HG03066 (cell line): Measurements from ENCODE around the gene GPX7.

Experiments used
- ATAC-seq: cut with Tn5 transposase; IDR thresholded peaks from one replicate; pipeline ENCODE4 v1.9.1; 2021; ENCODE audit warnings: low read depth; ENCODE audit not compliant: unreplicated experiment

Gene GPX7

GRCh38 chr1:52627028-52627427, 24.9 kb downstream of the GPX7 start:
- no peak for ATAC-seq

- no peak for ATAC-seq
These were observed 26.6 kb downstream of the GPX7 start for GRCh38 chr1:52628614-52629324.

DNA sequence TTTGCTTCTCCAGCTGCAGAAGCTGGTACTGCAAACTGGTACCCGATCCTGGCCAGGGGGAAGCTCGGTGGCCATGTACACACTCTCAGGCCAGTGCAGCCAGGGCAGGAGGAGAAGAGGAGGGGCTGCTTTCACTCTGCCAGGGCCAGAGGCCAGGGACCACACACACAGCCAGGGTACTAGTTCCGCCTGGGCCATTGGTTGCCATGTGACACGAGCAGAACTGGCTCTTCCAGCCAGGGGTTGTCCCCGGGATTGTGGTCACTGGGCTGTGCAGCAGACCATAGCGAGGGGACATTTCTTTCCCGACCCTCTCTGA, 27.1 kb downstream of the GPX7 start:
- ATAC-seq, result no peak

GRCh38 chr1:52629667-52630066, 27.5 kb downstream of the GPX7 start:
- ATAC-seq, result no peak

DNA sequence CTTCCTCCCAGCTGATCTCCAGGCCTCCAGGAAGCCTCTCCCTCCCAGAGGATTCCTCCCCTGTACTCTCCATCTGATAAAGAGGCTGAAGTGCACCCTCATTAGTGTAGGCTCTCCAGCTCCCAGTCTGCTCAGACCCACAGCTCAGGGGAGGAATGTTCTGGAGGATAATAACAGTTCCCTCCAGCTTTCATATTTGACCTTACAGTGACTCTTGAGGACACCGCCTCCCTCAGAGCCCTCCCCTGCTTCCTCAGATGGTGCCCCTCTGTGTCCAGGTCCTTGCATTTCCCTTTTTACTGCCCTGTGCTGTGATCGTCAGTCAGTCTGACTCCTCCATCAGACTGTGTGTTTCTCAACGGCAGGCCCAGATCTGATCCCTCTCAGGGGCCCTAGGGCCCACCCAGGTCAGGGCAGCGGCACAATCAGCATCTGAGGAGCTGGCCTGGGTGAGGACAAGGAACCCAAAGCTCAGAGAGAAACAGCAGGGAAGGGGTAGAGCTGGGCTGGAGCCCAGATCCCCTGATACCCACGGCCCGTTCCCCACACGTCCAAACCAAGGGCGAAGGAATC, 29.7 kb downstream of the GPX7 start:
- ATAC-seq, result no peak

- ATAC-seq, result no peak
These were observed 30.6 kb downstream of the GPX7 start, which contains the start of gene SHISAL2A for GRCh38 chr1:52632732-52633290. Gene SHISAL2A, plus strand, starts transcription at chr1:52633168. Its CDS starts 326 bp downstream, at chr1:52633494.

DNA sequence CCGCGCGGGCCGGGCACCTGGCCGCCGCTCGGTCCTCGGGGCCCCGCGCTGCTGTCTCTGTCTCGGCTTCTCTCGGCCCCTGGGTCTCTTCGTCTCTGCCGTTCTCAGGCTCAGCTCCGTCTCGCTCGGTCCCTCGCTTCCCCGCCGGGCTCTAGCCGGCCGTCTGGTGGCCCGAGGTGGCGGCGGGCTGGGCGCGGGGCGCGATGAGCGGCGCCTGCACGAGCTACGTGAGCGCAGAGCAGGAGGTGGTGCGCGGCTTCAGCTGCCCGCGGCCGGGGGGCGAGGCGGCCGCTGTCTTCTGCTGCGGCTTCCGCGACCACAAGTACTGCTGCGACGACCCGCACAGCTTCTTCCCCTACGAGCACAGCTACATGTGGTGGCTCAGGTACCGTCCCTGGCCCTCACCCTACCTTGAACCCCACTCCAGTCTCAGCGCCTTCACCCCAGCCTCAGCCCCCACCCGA, 31.2 kb downstream of the GPX7 start:
- ATAC-seq, result no peak

GRCh38 chr1:52634111-52634510, 31.9 kb downstream of the GPX7 start:
- no peak for ATAC-seq

DNA sequence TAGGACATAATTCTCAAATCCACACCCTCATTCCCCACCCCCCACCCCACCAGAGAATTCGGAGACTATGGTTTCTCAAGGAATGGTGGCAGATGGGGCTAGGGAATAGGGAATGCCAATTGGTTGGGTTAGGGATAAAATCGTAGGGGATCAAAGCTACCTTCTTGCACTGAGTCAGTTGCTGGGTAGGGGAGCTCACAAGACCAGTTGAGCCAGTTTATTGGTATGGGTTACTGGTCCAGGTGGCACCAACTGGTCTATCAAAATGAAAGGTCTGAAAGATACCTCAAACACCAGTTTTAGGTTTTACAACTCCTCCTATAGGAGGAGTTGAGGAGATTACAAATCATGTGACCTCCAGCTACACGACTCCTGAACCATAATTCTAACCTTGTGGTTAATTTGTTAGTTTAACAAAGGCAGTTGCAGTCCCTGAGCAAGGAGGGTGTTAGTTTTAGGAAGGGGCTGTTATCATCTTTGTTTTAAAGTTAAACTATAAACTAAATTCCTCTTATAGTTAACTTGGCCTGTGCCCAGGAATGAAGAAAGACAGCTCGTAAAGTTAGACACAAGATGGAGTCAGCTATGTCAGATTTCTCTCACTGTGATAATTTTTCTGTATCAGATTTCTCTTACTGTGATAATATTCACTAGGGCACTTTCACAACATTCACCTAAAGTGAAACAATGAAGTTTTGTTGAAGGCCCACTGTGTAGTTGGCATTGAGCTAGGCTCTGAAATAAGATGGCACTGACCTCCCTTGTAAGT, 33.3 kb downstream of the GPX7 start:
- no peak for ATAC-seq

DNA sequence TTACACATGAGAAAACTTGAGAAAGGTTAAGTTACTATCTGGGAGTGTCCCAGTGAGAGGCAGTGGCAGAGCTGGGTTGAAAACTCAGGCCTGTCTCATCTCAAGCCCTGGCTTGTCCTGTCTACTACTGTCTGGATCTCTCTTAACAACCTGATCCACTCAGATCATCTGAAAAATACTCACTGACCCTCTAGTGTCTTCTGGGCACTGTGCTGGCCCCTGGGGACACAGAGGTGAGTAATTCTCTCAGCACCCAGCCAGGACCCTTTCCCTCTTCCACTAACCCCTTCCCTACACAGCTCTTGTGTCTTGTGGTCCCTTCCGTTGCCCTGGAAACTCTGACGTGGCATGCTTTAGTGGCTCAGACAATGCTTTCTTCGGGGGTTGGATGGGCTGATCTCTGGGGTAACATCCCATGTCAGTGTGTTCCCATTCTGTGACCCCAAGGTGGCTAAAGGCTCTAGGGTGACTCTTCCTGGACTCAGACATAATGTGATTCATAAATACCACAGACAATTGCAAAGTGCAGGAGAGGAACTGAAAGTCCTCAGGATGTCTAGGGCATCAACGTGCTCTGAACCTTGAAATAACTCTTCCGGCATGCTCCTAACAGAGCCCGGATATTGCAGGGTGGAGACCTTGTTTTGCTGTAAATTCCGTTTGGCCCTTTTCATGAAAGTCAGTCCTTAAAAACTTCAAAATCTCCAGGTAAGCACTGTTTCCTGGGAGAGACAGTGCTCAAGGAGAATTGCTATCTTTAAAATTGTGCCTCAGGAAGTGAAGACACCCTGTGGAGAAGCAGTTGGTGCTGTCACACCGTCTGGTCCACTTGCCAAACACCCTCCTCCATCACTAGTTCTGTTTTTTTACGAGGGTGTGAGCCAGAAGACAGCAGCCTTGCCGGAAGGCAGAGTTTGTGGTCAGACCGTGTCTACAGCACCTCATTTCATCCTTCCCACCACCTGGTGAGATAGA, 34.8 kb downstream of the GPX7 start:
- ATAC-seq, result peak; percentile 70

- no peak for ATAC-seq
These were observed 35.8 kb downstream of the GPX7 start for GRCh38 chr1:52637946-52638345.

- no peak for ATAC-seq
These were observed 38.5 kb downstream of the GPX7 start for GRCh38 chr1:52640697-52641096.

- no peak for ATAC-seq
These were observed 39.1 kb downstream of the GPX7 start for GRCh38 chr1:52641307-52641706.

DNA sequence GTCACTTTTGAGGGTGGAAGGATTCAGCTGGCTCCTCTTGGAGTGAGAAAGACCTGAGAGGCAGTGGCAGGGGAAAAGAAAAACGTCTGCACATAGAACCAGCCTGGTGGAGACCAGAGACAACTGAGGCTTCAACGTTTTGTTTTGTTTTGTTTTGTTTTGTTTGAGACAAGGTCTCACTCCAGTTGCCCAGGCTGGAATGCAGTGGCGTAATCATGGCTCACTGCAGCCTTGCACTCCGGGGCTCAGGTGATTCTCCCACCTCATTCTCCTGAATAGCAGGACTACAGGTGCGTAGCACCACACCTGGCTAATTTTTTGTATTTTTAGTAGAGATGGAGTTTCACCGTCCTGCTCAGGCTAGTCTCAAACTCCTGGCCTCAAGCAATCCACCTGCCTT, 43.1 kb downstream of the GPX7 start:
- ATAC-seq, result no peak

GRCh38 chr1:52651904-52652303, 49.7 kb downstream of the GPX7 start:
- ATAC-seq, result no peak

DNA sequence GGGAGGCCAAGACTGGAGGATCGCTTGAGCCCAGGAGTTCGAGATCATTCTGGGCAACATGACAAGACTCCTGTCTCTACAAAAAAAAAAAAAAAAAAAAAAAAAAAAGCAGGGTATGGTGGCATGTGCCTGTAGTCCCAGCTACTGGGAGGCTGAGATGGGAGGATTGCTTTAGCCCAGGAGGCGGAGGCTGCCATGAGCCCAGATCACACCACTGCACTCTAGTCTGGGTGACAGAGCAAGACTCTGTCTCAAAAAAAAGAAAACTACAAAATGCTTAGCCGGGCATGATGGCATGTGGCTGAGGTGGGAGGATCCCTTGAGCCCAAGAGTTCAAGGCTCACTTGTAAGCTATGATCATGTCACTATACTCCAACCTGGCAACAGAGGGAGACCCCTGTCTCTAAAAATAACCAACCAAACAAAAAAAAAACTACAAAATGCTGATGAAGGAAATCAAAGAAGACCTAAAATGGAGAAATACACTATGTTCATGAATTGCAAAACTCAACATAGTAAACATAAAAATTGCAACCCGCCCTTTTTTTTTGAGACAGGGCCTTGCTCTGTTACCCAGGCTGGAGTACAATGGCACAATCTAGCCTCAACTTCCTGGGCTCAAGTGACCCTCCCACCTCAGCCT, 51.2 kb downstream of the GPX7 start:
- no peak for ATAC-seq

DNA sequence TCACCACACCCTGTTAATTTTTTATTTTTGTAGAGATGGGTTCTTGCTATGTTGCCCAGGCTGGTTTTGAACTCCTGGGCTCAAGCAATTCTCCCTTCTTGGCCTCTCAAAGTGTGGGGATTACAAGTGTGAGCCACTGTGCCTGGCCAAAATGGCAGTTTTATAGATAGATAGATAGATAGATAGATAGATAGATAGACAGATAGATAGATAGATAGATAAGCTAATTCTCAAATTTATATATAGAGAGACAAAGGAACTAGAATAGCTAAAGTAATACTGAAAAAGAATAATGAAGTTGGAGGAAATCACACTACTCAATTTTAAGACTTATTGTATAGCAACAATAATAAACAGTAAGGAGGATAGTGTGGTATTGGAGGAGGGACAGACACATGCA, 51.9 kb downstream of the GPX7 start:
- no peak for ATAC-seq

DNA sequence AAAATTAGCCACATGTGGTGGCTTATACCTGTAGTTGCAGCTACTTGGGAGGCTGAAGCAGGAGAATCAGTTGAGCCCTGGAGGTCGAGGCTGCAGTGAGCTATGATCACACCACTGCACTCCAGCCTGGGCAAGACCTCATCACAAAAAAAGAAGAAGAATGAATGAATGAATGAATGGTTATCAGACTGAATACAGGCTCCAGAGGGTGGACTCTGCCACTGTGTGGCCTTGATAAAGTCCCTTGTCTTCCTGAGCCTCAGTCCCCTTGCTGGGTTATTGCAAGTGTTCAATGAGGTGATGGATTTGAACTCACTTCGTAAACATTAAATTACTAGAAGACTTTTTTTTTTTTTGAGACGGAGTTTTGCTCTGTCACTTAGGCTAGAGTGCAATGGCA, 55.5 kb downstream of the GPX7 start:
- ATAC-seq, result no peak
